SK-N-SH (cell line): ENCODE results near the gene TMPRSS2. TPM values are rescaled to one million over a fixed set of nuclear protein-coding genes. Genes with fewer than 3 reads are reported as not detected.

Experiments used
- CTCF ChIA-PET: fragments of 300-600, 350-600 bp; formaldehyde crosslinking; extraction: SDS; loops from one replicate; lab custom pipeline; 2021; lab: Yijun Ruan, JAX
- POLR2A ChIA-PET: fragments of 350-600 bp; sonication (Branson Sonifier 250); formaldehyde crosslinking; extraction: SDS; loops from one replicate; lab custom pipeline; 2020; ENCODE audit warnings: antibody characterized with exemption, inconsistent platforms; lab: Yijun Ruan, JAX
- DNase-seq: peaks from one replicate; pipeline ENCODE4 v3.0.0; 2012
- H2AFZ ChIP-seq: fragments of 200-600 bp; sonication (generic); 2 replicates; pipeline ENCODE4 v1.8.1; 2016; ENCODE audit warnings: antibody characterized with exemption, mild to moderate bottlenecking, low read depth
- H3F3A ChIP-seq: fragments of 200-600 bp; sonication (generic); replicated peaks from 2 replicates; pipeline ENCODE3; 2016; ENCODE audit warnings: antibody characterized with exemption, mild to moderate bottlenecking; ENCODE audit not compliant: insufficient read depth
- H3K27ac ChIP-seq, 2 experiments: fragments of 200-500 bp in 1 of 2; fragments of 200-600 bp in 1 of 2; sonication (Bioruptor generic) in 1 of 2; sonication (generic), shearing (Covaris generic) in 1 of 2; 2 replicates each; pipeline versions ENCODE4 v1.5.1 to v1.6.1; 2014 to 2016; ENCODE audit warnings: low read depth in 2 of 2, inconsistent platforms in 1 of 2, low read length in 1 of 2, mild to moderate bottlenecking in 1 of 2, mixed read lengths in 1 of 2
- H3K27me3 ChIP-seq: fragments of 200-600 bp; sonication (generic), shearing (Covaris generic); 2 replicates; pipeline ENCODE4 v1.6.1; 2016; ENCODE audit warnings: mixed run types; ENCODE audit not compliant: insufficient read depth
- H3K36me3 ChIP-seq, 2 experiments: fragments of 200-500 bp in 1 of 2; fragments of 200-600 bp in 1 of 2; sonication (Bioruptor generic) in 1 of 2; sonication (generic) in 1 of 2; replicated peaks in 1 of 2; 2 replicates each; pipeline versions ENCODE3 to v1.5.1; 2014 to 2016; ENCODE audit warnings: low read length in 1 of 2, mild to moderate bottlenecking in 1 of 2; ENCODE audit not compliant: insufficient read depth in 2 of 2, control insufficient read depth in 1 of 2
- H3K4me1 ChIP-seq, 2 experiments: fragments of 200-500 bp in 1 of 2; fragments of 200-600 bp in 1 of 2; sonication (Bioruptor generic) in 1 of 2; sonication (generic), shearing (Covaris generic) in 1 of 2; 2 replicates each; pipeline versions ENCODE4 v1.5.1 to v1.6.1; 2014 to 2016; ENCODE audit warnings: low read depth in 1 of 2, low read length in 1 of 2, mixed run types in 1 of 2; ENCODE audit not compliant: insufficient read depth in 2 of 2, control insufficient read depth in 1 of 2
- H3K4me2 ChIP-seq: fragments of 200-600 bp; sonication (generic), shearing (Covaris generic); 2 replicates; pipeline ENCODE4 v1.6.1; 2017; ENCODE audit warnings: mixed run types
- H3K4me3 ChIP-seq, 2 experiments: fragments of 200-500 bp in 1 of 2; fragments of 200-600 bp in 1 of 2; sonication (Bioruptor generic) in 1 of 2; sonication (generic), shearing (Covaris generic) in 1 of 2; 2 replicates each; pipeline versions ENCODE4 v1.5.1 to v1.8.1; 2014 to 2016; ENCODE audit warnings: low read depth in 2 of 2, inconsistent platforms in 1 of 2, low read length in 1 of 2, mild to moderate bottlenecking in 1 of 2, mixed read lengths in 1 of 2, moderate library complexity in 1 of 2
- H3K79me2 ChIP-seq: fragments of 200-600 bp; sonication (generic); 2 replicates; pipeline ENCODE4 v1.8.1; 2017; ENCODE audit warnings: mild to moderate bottlenecking; ENCODE audit not compliant: insufficient read depth
- H3K9ac ChIP-seq: fragments of 200-600 bp; sonication (generic); 2 replicates; pipeline ENCODE4 v1.6.1; 2017; ENCODE audit warnings: mixed run types
- H3K9me2 ChIP-seq: fragments of 200-600 bp; sonication (generic); 2 replicates; pipeline ENCODE4 v1.6.1; 2017; ENCODE audit warnings: mixed run types
- H3K9me3 ChIP-seq: fragments of 200-600 bp; sonication (generic); 2 replicates; pipeline ENCODE4 v1.6.1; 2017; ENCODE audit warnings: mixed run types, mild to moderate bottlenecking, moderate library complexity
- H4K20me1 ChIP-seq: fragments of 200-600 bp; sonication (generic); 2 replicates; pipeline ENCODE4 v1.6.1; 2017; ENCODE audit warnings: mild to moderate bottlenecking, mixed run types; ENCODE audit not compliant: insufficient read depth
- ELF1 ChIP-seq: IDR thresholded peaks from 2 replicates; pipeline ENCODE4 v1.4.0; 2012
- FOXM1 ChIP-seq: IDR thresholded peaks from 2 replicates; pipeline ENCODE4 v1.4.0; 2012; ENCODE audit warnings: low read depth, mild to moderate bottlenecking
- GABPA ChIP-seq: IDR thresholded peaks from 2 replicates; pipeline ENCODE4 v1.4.0; 2012; ENCODE audit warnings: low read depth, mild to moderate bottlenecking
- GATA2 ChIP-seq: sonication (generic); formaldehyde crosslinking; IDR thresholded peaks from 2 replicates; pipeline ENCODE4 v1.5.0; 2020; ENCODE audit warnings: mild to moderate bottlenecking, missing genetic modification reagents
- MAX ChIP-seq: IDR thresholded peaks from 2 replicates; pipeline ENCODE4 v1.4.0; 2012; ENCODE audit warnings: low read depth
- MXI1 ChIP-seq: IDR thresholded peaks from 2 replicates; pipeline ENCODE4 v1.6.1; 2012; ENCODE audit warnings: mild to moderate bottlenecking, low read depth, low read length, improper control_type of control experiment
- RAD21 ChIP-seq: IDR thresholded peaks from 2 replicates; pipeline ENCODE4 v1.6.1; 2012; ENCODE audit warnings: mild to moderate bottlenecking, low read length
- RCOR1 ChIP-seq: fragments of 150-350 bp; IDR thresholded peaks from 2 replicates; pipeline ENCODE4 v1.6.1; 2017; ENCODE audit warnings: antibody characterized with exemption, low read length
- REST ChIP-seq: IDR thresholded peaks from 2 replicates; pipeline ENCODE4 v1.6.1; 2012; ENCODE audit warnings: mild to moderate bottlenecking, low read depth, low read length, moderate library complexity
- RXRA ChIP-seq: IDR thresholded peaks from 2 replicates; pipeline ENCODE4 v1.4.0; 2012; ENCODE audit warnings: low read depth, mild to moderate bottlenecking, borderline replicate concordance
- SMC3 ChIP-seq: IDR thresholded peaks from 2 replicates; pipeline ENCODE4 v1.6.1; 2012; ENCODE audit warnings: low read depth, low read length, improper control_type of control experiment
- TCF12 ChIP-seq: IDR thresholded peaks from 2 replicates; pipeline ENCODE4 v1.4.0; 2012
- ZBTB33 ChIP-seq: IDR thresholded peaks from 2 replicates; pipeline ENCODE4 v1.4.0; 2012; ENCODE audit warnings: low read depth, borderline replicate concordance
- WGBS: methylation state at CpG from one replicate; pipeline ENCODE4 v1.1.6; 2017; ENCODE audit warnings: low lambda C conversion rate; 5-methylcytosine and 5-hydroxymethylcytosine counted together
- polyA plus RNA-seq, 3 experiments: library from polyadenylated mRNA; depleted of rRNA; stranded (reverse); fragments of >200 nt; gene quantifications; 2 replicates each; pipeline ENCODE4 v1.2.3, GENCODE V29; 2012

The TMPRSS2 gene
- polyA plus RNA-seq, 1 of the 3 experiments (the other 2 are of a cell fraction) = not detected

GRCh38 chr21:41488080-41488479, 19.9 kb downstream of the TMPRSS2 start (continued):
- TF ChIP-seq REST = no peak
- no peak for TF ChIP-seq TCF12
- no peak for TF ChIP-seq MAX
- TF ChIP-seq GABPA = no peak
- no peak for TF ChIP-seq RAD21
- TF ChIP-seq RXRA = no peak
- TF ChIP-seq, all 33 proteins: peak for 0

GRCh38 chr21:41487082-41487481, 20.9 kb downstream of the TMPRSS2 start:
- TF ChIP-seq TCF12 = no peak
- TF ChIP-seq RCOR1 = no peak
- TF ChIP-seq SMC3 = no peak
- TF ChIP-seq ELF1 = no peak
- TF ChIP-seq MXI1 = no peak
- TF ChIP-seq GATA2 = no peak
- no peak for TF ChIP-seq FOXM1
- TF ChIP-seq ZBTB33 = no peak
- no peak for TF ChIP-seq REST
- TF ChIP-seq MAX = no peak
- TF ChIP-seq, all 33 proteins: peak for 0
- POLR2A ChIA-PET = no interaction called here
- Histone ChIP-seq H2AFZ (no peak overlapping the region), H3K9ac (no peak overlapping the region), H3K27me3 (0 out of 2 replicates have a peak, but pooled peaks cover 3% of the 10 kb centered on the region), H3K79me2 (no peaks in the 10 kb centered on the region), H3K36me3 (no peaks in the 10 kb centered on the region), H3K4me3 (no peak overlapping the region), H3K27ac (no peak overlapping the region), H3K4me2 (no peak overlapping the region), H4K20me1 (no peaks in the 10 kb centered on the region), H3K4me1 (no peaks in the 10 kb centered on the region), H3K9me3 (no peaks in the 10 kb centered on the region), H3K9me2 (no peaks in the 10 kb centered on the region), H3F3A (no peaks in the 10 kb centered on the region)
- CTCF ChIA-PET = no interaction called here
- WGBS = 74% methylated on average over 6 of the region's 6 CpGs
- DNase-seq = no peak
